Body of pancreas (tissue), 4 donors: ENCODE data around the gene BACH2. TPM values are rescaled to one million over a fixed set of nuclear protein-coding genes. Genes with fewer than 3 reads are reported as not detected.
A peak's percentile ranks its signal among the peaks of the same experiment; 100 is the strongest.

ENCODE experiments used
- ATAC-seq: fragments of 150-250 bp; one replicate; pipeline ENCODE4 v1.9.1; 2016
- DNase-seq, 4 donors: peaks; one replicate each; pipeline ENCODE4 v3.0.0-alpha.2; 2019
- H3K27ac ChIP-seq, 4 donors: fragments of 200-600 bp; sonication (generic); 1 replicate in 3 of 4; 2 replicates in 1 of 4; pipeline versions ENCODE4 v1.5.1 to v1.6.1; 2016 to 2019; ENCODE audit warnings: mild to moderate bottlenecking in 1 of 4, mixed read lengths in 1 of 4, moderate library complexity in 1 of 4
- H3K27me3 ChIP-seq, 2 donors: fragments of 200-600 bp; sonication (generic); one replicate each; pipeline ENCODE4 v1.6.0; 2016; ENCODE audit warnings: mild to moderate bottlenecking in 1 of 2
- H3K36me3 ChIP-seq, 2 donors: fragments of 200-600 bp; sonication (generic); replicated peaks in 1 of 2; 2 replicates each; pipeline ENCODE4 v1.5.1; 2016; ENCODE audit warnings: low read depth in 2 of 2; ENCODE audit not compliant: insufficient read depth in 1 of 2
- H3K4me1 ChIP-seq: fragments of 200-600 bp; sonication (generic); one replicate; pipeline ENCODE4 v1.6.0; 2016
- H3K4me3 ChIP-seq, 2 donors: fragments of 200-600 bp; sonication (generic); 1 replicate in 1 of 2; 2 replicates in 1 of 2; pipeline ENCODE4 v1.5.1; 2016 to 2019
- H3K9me3 ChIP-seq, 3 donors: fragments of 200-600 bp; sonication (generic); 1 replicate in 2 of 3; 2 replicates in 1 of 3; pipeline ENCODE4 v1.5.1; 2016
- CTCF ChIP-seq, 7 experiments: fragments of 450-650 bp in 4 of 7; fragments of 200-600 bp in 3 of 7; sonication (generic) in 3 of 7; IDR thresholded peaks; one replicate each; pipeline ENCODE4 v1.5.1; 2016 to 2019; ENCODE audit warnings: antibody characterized with exemption in 7 of 7
- POLR2A ChIP-seq, 3 donors: fragments of 450-650 bp; IDR thresholded peaks; one replicate each; pipeline ENCODE4 v1.6.1; 2016; ENCODE audit warnings: antibody characterized with exemption in 3 of 3, mild to moderate bottlenecking in 2 of 3
- WGBS, 2 donors: methylation state at CpG; one replicate each; pipeline ENCODE4 v1.1.5; 2017; 5-methylcytosine and 5-hydroxymethylcytosine counted together
- intact Hi-C: fragments of 100-400 bp; cut with DNase I; formaldehyde crosslinking; loops from one replicate; pipeline ENCODE4 v1.15.1; 2023
- total RNA-seq, 2 donors: library from RNA; depleted of rRNA; stranded (reverse); fragments of >200 nt; gene quantifications; one replicate each; pipeline ENCODE4 v1.1.0, GENCODE V29; 2016

BACH2 gene
- total RNA-seq, 2 donors from 2014 or later = 2.1 to 3.3 TPM

- Histone ChIP-seq H3K9me3 (no peaks in the 10 kb centered on the region), H3K27me3 (no peaks in the 10 kb centered on the region), H3K4me1 (no peaks in the 10 kb centered on the region), H3K4me3 (no peak overlapping the region), H3K27ac (no peak overlapping the region), H3K36me3 (no peaks in the 10 kb centered on the region)
- 84 to 89% methylated on average over 1 of the region's 1 CpG for WGBS, 2 donors
- no peak for DNase-seq
- ATAC-seq = no peak
- no peak for TF ChIP-seq POLR2A (IDR thresholded peaks at IDR 0.05)
- no peak for TF ChIP-seq CTCF (IDR thresholded peaks at IDR 0.05)
- intact Hi-C loops = no loop called here
Observed at GRCh38 chr6:90026216-90026615, 270.4 kb downstream of the BACH2 start.

GRCh38 chr6:90025523-90026061 lies 271.1 kb downstream of the BACH2 start:
- H3K9me3 ChIP-seq = no peaks in the 10 kb centered on the region
- H3K4me1 ChIP-seq = no peaks in the 10 kb centered on the region
- TF ChIP-seq CTCF (IDR thresholded peaks at IDR 0.05) = no peak
- no peak for TF ChIP-seq POLR2A (IDR thresholded peaks at IDR 0.05)
- DNase-seq = peak in 1 of 4 donors; percentile 6
- WGBS, 2 donors = 74 to 78% methylated on average over 5 of the region's 5 CpGs
- no peaks in the 10 kb centered on the region for H3K36me3 ChIP-seq
- no peak overlapping the region for H3K4me3 ChIP-seq
- no peak overlapping the region for H3K27ac ChIP-seq
- no peaks in the 10 kb centered on the region for H3K27me3 ChIP-seq
- intact Hi-C loops = no loop called here
- ATAC-seq = peak; percentile 24

- H3K9me3 ChIP-seq = no peaks in the 10 kb centered on the region
- no peak overlapping the region for H3K4me3 ChIP-seq
- intact Hi-C loops = no loop called here
- ATAC-seq (no peak), DNase-seq (no peak)
- TF ChIP-seq POLR2A (IDR thresholded peaks at IDR 0.05) = no peak
- no peak for TF ChIP-seq CTCF (IDR thresholded peaks at IDR 0.05)
- H3K4me1 ChIP-seq = no peaks in the 10 kb centered on the region
- H3K27ac ChIP-seq = no peak overlapping the region
- no peaks in the 10 kb centered on the region for H3K36me3 ChIP-seq
- no peaks in the 10 kb centered on the region for H3K27me3 ChIP-seq
- 97 to 98% methylated on average over 6 of the region's 6 CpGs for WGBS, 2 donors
Observed at GRCh38 chr6:90024633-90025032, 272.0 kb downstream of the BACH2 start.

GRCh38 chr6:90021711-90022110 lies 274.9 kb downstream of the BACH2 start:
- H3K4me1 ChIP-seq = no peaks in the 10 kb centered on the region
- ATAC-seq (no peak), DNase-seq (no peak)
- no peaks in the 10 kb centered on the region for H3K36me3 ChIP-seq
- WGBS, 2 donors = 38 to 46% methylated on average over 2 of the region's 2 CpGs
- no peaks in the 10 kb centered on the region for H3K27me3 ChIP-seq
- no peak overlapping the region for H3K27ac ChIP-seq
- no peak for TF ChIP-seq CTCF (IDR thresholded peaks at IDR 0.05)
- no peak for TF ChIP-seq POLR2A (IDR thresholded peaks at IDR 0.05)
- H3K9me3 ChIP-seq = no peaks in the 10 kb centered on the region
- H3K4me3 ChIP-seq = no peak overlapping the region
- intact Hi-C loops = no loop called here

GRCh38 chr6:90020746-90021145 lies 275.9 kb downstream of the BACH2 start:
- intact Hi-C loops = no loop called here
- Histone ChIP-seq H3K27me3 (no peaks in the 10 kb centered on the region), H3K27ac (no peak overlapping the region), H3K36me3 (no peaks in the 10 kb centered on the region), H3K4me1 (no peaks in the 10 kb centered on the region), H3K9me3 (no peaks in the 10 kb centered on the region), H3K4me3 (no peak overlapping the region)
- no peak for ATAC-seq
- TF ChIP-seq CTCF (IDR thresholded peaks at IDR 0.05) (no peak), POLR2A (IDR thresholded peaks at IDR 0.05) (no peak)
- WGBS, 2 donors = 82 to 84% methylated on average over 2 of the region's 2 CpGs
- DNase-seq = no peak
